NOMO-1 treated with dmso at 0.1 percent for 144 hours (cell line): Measurements from ENCODE around the gene MCM5.
"Not testable (repeated sequence)": the region's sequence is repeated elsewhere in the genome, so short reads cannot be mapped to it uniquely, and the experiment has no call there.

ENCODE experiments used
- DNase-seq: peaks from one replicate; lab custom pipeline; 2025; ENCODE audit not compliant: unreplicated experiment; lab: John Stamatoyannopoulos, UW

The MCM5 gene

GRCh38 chr22:35431483-35432227 lies 31.7 kb downstream of the MCM5 start:
- no peak for DNase-seq

- DNase-seq = no peak
Measured at GRCh38 chr22:35432228-35432905, 32.4 kb downstream of the MCM5 start.

GRCh38 chr22:35434061-35434710 lies 34.2 kb downstream of the MCM5 start:
- DNase-seq = no peak

GRCh38 chr22:35435201-35435740 lies 35.3 kb downstream of the MCM5 start:
- DNase-seq = no peak

GRCh38 chr22:35436421-35436820 lies 36.5 kb downstream of the MCM5 start:
- no peak for DNase-seq

GRCh38 chr22:35437049-35437448 lies 37.1 kb downstream of the MCM5 start:
- no peak for DNase-seq

GRCh38 chr22:35438673-35439364 lies 38.9 kb downstream of the MCM5 start:
- not testable (repeated sequence) for DNase-seq

- no peak for DNase-seq
Measured at GRCh38 chr22:35439365-35439717, 39.4 kb downstream of the MCM5 start.

- no peak for DNase-seq
Measured at GRCh38 chr22:35440129-35440528, 40.2 kb downstream of the MCM5 start.

GRCh38 chr22:35441489-35442100 lies 41.7 kb downstream of the MCM5 start:
- no peak for DNase-seq

GRCh38 chr22:35442471-35442870 lies 42.5 kb downstream of the MCM5 start:
- DNase-seq = no peak

- DNase-seq = no peak
Measured at GRCh38 chr22:35443338-35443737, 43.4 kb downstream of the MCM5 start.

- DNase-seq = no peak
Measured at GRCh38 chr22:35443790-35444684, 44.1 kb downstream of the MCM5 start.

- no peak for DNase-seq
Measured at GRCh38 chr22:35444685-35445399, 44.9 kb downstream of the MCM5 start.

GRCh38 chr22:35445933-35446332 lies 46.0 kb downstream of the MCM5 start:
- DNase-seq = no peak

GRCh38 chr22:35446365-35446764 lies 46.4 kb downstream of the MCM5 start:
- DNase-seq = no peak

- no peak for DNase-seq
Measured at GRCh38 chr22:35448523-35448922, 48.6 kb downstream of the MCM5 start.

GRCh38 chr22:35449829-35450689 lies 50.1 kb downstream of the MCM5 start:
- no peak for DNase-seq
